ENCODE measurements around the gene COL4A2.

COL4A2 gene

DNA sequence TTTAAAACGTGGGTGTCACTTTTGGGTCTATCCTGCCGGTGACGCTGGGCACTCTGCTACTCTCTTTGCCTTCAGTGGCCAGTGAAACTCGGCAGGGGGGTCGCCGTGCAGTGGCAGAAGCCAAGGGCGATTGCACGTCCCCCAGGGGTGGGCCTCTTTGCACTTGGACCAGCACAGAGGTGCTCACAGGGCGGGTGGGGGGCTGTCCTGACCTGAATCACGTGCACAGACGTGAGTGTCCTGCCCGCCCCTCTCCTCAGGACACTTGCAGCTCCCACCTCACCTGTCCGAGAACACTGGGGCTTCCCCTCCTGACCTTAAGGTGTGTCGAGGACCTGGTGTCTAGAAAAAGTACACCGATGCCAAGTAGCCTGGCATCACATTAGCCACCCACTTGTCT lies 16.3 kb upstream of the COL4A2 start:
- no peak for DNase-seq (ENCODE audit: low spot score)

DNA sequence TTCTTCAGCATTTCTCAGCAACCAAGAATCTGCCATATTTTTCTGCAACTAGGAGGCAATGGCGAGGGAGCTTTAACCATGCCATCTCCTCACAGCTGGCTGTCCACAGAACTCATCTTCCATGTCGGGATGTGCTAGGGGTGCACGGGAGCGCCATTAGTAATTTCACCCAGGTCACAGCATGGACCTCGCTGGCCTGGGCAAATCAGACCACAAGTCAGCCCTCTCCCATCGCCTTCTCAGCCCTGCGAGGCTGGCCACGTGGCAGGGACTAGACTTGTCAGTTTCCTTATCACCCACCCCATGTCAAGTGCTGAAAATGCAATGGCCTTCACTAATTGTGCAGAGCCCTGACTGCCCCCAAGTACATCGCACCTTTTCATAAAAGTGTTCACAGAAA lies 15.8 kb upstream of the COL4A2 start:
- DNase-seq (ENCODE audit: low spot score): no peak

DNA sequence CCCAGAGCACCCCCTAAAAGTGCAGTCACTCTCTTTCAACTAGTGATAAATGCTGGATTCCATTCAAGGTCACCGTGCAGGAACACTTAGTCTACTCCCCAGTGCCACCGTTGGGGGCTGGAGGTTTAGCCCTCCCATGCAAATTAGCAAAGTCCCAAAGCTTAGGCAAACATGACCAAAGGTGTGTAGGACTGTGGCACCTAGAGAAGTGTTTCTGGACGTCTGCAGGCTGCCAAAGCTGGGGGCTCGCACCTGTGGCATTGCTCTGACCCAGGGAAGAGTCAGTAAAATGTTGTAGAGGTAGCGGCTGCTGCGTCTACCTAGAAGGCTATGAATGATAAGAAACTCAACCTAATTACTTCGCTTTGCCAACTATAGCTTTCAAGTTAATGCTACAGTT lies 14.0 kb upstream of the COL4A2 start:
- DNase-seq (ENCODE audit: low spot score): no peak

DNA sequence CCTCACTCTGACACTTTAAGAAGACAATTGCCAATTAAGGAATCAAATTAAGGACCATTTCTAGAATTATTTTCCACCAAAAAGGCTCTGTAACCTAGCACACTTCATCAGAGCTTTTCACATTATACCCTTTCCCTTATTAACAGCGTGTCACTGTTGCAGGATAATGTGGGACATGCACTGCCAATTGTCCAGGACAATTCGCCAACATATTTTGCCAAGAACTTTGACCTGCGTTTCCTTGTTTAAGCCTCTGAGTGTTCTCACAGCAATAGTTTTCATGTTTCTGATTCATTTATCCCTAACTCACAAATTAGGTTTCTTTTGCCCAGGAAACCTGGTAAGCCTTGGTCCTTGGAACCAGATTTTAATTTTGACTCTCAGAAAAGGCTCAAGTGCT lies 13.4 kb upstream of the COL4A2 start:
- DNase-seq (ENCODE audit: low spot score): no peak

DNA sequence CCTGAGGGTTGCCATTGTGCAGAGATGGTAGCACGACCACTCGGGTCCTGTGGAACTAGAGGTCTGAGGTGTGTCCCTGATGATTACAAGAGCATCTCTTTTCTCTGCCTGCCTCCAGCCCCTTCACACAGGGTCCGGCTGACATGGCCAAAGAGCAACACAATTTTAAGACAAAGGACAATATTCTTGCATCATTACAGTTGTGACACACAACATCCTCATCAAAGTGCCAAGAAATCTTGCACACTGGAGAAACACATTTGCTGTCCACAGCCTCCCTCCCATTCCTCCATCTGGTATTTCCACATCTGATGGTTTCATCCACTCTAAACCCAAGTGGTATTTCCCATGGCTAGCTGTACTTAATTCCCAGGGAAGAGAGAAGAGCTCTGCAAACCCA lies 12.9 kb upstream of the COL4A2 start:
- DNase-seq (ENCODE audit: low spot score): no peak

DNA sequence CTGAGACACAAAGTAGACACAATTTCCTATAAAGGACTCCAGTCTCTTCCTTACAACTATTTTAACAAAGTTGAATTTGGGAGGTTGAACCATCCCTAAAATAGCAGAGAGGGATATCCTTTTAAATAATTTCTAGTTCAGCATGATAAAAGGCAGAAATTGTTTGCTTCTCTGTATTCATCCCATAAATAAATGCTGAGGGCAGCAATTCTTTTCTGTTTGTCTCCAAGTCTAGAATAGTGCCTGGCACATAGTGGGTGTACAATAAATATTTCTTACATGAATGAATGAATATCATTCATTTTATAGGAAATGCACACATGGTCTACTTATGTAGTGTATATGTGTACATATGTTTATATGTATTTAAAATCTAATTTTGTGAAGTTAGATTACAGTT lies 12.5 kb upstream of the COL4A2 start:
- DNase-seq (ENCODE audit: low spot score): no peak

DNA sequence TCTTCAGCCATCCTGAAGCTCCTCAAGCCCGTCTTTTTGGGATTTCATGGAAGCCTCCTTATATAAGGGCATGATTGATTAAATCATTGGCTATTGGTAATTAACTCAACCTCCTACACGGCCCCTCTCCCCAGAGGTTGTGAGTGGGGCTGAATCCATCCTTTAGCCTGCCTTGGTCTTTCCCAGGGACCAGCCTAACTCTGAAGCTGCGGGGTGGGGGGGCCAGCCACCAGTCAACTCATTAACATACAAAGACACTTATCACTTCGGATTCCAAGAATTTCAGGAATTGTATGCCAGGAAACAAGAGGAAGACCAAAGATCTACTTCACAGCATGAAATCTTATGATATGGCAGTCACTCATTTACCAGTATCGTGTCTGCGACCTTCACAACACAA lies 10.1 kb upstream of the COL4A2 start:
- DNase-seq (ENCODE audit: low spot score): no peak

DNA sequence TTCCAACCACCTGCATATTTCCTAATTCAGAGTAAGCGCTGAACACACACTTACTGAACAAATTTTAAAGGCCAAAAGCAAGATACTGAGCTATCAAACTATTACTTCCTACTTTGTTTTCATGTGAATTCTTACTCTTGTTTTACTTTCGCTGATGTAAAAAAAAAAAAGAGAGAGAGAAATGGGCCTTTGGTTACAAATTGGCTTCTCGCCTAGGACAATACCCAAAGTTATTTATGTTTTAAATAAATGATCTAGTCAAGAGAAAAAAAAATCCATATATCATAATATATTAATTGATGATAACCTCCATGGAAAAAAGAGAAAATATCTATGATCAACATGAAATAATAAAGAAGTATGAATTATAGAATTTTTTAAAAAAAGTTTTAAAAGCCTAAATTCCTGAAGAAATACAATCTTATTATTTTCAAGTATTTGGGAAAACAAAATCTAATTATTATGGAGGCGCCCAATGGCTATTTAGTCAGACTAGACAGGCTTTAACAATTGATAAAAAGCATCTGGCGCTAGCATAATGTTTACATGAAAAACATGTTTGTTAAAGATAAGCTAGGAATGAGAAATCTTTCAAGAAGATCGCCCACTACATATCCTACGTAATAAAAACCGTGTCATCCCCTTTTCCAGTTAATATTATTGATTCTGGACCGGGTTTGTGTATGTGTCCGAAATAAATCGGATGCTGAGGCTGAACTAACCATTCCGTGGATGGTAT lies 9.1 kb upstream of the COL4A2 start:
- no peak for DNase-seq (ENCODE audit: low spot score)

DNA sequence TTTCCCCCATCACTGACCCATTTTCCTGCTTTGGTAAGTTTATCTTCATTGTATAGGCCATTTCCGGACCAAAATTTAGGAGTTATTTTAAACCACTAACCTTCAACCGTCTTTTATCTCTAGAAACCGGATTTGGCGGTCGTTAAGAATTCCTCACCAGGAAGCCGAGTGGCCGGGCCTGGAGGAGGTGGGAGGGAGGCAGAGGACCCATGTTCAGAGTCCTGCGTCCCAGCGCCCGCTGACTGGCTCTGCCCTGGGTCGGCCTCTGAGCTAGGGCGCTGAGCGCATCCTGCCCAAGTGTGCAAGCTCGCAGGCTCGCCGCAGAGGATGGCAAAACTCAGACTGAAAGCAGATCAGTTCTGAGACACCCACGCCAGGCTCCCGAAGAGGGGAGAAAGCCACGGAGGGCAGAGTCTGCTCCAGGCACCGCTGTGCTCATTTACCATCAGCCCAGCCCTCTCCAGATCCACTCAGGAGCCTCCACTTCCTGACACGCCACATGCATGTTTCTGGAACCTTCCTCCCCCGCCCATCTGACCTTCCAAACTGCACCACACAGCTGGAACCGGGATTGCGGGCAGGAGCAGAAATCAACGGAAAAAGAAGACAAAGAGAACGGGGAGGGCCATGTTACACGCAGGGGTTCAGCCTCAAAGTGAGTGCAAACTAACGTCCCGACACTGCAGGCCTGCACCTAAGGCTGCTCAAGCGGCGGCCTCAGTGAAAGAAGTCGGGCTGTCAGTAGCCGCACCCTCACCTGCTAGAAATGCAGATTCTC lies 8.4 kb upstream of the COL4A2 start:
- no peak for DNase-seq (ENCODE audit: low spot score)

DNA sequence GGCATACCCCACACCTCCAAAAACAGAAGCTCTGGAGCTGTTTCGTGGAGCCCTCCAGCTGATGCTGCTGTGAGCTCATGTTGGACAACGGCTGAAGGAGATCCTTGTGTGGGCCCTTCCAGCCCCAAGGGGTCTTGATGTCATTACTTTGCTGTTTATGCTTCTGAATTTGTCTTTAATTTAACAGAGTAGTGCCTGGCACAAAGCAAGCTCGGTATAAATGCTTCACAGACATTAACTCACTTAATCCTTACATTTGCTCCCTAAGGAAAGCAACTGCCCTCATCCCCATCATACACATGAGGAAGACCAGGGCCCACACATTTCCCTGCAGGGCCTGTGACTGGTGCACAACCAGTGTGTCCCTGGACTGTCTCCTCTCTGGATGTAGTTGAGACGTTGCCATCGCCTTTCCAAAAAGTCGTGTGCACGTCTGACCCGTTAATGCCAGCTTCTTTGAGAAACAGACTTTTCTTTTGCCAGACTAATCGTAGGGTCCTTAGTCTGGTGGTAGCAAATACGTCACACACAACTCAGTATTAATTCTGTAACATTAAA lies 7.7 kb upstream of the COL4A2 start:
- no peak for DNase-seq (ENCODE audit: low spot score)

DNA sequence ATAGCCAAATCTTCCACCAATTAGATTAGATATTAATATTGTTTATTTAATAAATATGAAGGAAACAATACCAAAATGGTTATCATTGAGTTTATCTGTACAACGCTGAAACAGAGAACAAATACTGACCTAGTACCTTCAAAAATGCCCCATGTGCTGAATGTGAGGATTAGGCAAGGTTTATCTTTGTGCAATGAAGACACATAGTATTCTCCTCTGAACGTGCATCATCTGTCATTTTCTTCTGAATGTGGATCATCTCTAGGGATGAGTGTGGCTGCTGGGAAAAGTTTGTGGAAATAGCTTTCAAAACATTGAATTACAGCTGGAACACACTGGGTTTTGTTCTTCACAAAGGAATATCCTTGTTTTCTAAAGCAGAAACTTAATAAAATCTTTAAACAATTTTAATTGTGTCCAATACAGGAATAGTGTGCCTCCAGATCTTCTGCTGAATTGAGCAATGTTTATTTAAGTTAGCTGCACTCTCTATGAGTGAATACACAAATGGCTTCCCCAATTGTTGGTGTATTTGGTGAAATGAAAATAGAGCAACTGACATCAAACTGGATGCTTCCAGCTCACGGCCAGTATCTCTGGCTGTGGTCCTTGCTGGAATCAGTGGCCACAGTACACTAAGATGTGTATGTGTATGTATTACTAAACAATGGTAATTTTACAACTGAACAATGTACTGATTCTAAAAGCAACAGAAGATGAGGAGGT lies 6.8 kb upstream of the COL4A2 start:
- DNase-seq (ENCODE audit: low spot score): no peak

DNA sequence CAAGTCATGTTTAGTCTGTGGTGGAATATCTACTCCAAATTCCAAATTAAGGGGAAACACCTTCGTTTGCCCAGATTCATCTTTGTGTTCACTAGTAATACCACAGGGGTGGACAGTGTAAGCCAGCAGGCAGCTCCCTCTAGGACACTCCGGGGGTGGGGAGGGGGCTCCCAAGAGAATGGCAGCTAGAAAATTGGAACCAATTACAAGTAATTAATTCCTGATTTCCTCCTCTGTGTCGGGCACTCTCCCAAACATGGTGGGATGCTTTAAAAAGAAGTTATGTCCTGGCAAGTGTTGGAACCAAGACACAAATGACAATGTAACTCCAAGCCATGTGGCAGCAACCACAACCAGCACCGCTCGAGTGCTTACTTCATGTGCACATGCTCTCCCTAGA lies 6.0 kb upstream of the COL4A2 start:
- DNase-seq (ENCODE audit: low spot score): no peak

DNA sequence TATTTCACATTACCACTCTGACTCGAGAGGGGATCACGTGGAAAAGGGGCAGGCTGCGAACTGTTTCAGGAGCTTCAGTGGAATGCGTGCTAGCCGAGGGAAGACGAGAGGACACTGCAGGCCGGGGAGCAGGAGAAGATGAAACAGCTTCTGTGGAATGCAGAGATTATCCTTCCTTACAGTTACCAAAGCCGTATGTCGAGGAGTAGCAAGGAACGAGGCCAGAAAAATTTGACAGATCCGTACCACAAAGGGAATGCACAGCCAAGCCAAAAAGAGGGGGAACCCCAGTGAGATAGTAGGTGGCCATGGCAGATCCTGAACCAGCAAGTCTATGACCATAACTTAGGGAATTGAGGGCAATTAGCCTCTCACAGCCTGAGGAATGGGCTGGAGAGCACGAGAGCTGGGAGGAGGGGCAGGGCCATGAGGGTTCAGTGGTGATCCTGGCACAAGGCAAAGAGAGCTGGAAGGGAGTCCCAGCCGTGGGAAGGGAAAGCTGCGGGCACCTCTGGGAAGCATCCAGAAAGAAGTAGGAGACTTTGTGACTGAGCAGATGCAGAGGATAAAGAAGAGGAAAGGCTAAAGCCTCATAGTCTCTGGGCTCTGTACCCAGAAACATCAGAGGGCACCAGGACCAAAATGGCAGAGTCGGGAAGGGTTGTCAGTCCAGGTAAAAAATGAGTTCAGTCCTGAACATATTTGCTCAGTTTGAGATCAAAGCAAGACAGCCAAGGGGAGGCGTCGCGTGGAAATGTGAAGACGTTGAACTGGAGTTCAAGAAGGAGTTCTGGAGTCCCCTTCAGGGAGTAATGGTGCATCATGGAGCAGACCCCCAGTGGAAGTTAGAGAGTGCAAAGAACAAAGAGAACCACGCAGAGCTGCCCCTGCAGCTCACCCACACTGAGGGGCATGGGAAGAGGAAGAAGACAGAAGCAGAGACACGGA lies 5.2 kb upstream of the COL4A2 start:
- no peak for DNase-seq (ENCODE audit: low spot score)

DNA sequence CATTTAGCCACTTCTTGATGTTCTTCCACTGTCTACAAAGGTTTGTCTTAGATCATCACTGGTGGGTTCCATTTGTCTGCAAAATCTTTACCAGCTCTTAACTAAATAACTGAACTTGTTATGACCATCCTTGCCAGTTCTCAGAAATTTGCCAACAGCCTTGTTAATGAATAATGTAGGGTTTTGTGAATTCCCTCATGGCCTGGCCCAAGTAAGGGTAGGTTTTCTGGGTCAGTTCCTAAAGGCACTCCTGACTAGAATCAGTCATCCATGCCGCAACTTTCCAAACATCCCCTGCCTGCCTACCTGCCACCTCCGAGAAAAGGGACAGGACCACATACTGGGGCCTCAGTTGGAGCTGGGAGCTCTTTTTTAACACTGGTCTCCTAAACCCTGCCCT lies 4.1 kb upstream of the COL4A2 start:
- no peak for DNase-seq (ENCODE audit: low spot score)

DNA sequence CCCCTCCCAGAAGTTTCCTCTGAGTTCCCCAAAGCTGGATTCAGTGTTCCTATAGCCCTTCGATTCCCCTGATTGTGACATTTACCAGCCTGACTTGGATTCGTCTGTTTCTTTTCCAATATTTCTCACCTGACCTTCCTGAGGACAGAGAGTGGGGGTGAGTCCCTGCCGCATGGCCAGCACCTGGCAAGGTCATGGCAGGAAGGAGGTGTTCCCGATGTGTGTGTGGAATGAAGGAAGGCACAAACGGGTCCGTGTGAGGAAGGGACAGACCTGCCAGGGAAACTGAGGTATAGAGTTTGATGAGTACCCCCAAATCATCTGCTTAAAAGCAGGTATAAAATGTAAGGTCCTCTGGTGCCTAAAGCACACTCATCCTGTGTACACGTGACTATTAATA lies 3.4 kb upstream of the COL4A2 start:
- no peak for DNase-seq (ENCODE audit: low spot score)

DNA sequence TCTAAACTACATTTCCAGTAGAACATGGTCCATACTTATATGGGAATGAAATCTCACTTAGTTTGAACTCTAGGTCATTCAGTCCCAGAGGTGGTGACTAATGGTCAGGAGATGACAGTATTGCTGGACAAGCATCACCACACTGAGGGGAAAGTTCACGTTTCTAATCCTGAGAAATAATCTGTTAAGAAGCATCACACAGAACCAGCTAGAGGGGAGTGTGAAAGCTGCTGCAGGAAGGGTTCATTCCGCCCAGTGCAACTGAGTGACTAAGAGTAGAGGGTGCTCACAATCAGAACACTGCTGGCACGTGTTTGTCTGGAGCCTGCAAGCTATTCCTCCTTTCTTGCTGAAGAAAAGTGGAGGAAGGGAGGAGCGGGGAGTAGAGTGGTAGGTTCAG lies 2.8 kb upstream of the COL4A2 start:
- no peak for DNase-seq (ENCODE audit: low spot score)

DNA sequence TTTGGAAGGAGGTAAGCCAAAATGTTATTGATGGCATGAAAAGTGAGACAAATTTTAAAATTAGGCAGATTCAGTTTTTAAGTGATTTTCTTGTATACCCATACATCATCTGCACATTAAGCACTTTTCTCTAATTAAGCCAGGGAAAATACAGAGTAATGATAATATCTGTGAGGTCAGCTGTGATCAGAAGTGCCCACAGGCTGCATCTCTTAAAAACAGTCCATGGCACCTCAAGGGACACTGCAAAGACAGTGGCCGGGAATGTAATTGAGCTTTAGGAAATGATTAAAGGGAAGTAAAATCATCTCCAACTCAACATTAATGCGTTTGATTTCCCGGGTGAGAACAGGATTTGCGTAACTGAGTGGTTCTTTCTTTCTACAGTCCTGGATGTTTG lies 2.1 kb upstream of the COL4A2 start:
- DNase-seq (ENCODE audit: low spot score): no peak

DNA sequence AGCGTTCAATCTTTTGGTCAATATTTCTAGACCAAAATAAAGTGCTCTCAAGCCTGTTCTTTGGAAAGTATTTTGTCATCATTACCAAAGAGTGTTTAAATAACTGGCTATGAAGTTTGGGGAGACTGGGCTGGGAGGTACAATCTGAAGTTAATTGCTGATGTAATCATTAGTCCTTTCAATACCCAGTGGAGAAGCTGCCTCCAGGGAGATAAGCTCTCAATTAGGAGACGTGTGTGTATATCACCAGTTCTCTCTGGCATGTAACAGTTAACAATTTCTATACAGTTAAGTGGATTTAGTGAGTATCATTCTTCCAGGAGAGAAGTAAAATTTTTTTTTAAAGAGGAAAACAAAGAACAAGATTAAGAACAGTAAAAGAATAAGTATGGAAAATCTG lies 1.5 kb upstream of the COL4A2 start:
- DNase-seq (ENCODE audit: low spot score): no peak

DNA sequence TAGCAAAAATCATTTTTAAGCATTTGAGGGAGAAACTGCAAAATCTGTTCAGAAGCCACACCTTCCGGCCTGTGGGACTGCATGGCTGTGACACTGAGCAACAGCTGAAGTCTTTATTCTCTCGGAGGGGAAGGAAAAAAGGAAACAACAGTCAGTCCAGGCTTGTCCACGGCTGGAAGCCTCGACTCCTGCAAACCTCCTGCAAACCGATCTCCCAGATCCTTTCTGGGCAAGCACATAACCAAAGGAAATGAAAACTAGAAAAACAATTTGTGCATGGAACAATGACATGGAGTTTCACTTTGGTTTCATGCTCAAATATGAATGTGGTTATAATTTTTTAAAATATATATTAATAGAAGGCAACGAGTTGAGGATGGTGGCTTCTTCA lies 1.1 kb upstream of the COL4A2 start:
- DNase-seq (ENCODE audit: low spot score): no peak

DNA sequence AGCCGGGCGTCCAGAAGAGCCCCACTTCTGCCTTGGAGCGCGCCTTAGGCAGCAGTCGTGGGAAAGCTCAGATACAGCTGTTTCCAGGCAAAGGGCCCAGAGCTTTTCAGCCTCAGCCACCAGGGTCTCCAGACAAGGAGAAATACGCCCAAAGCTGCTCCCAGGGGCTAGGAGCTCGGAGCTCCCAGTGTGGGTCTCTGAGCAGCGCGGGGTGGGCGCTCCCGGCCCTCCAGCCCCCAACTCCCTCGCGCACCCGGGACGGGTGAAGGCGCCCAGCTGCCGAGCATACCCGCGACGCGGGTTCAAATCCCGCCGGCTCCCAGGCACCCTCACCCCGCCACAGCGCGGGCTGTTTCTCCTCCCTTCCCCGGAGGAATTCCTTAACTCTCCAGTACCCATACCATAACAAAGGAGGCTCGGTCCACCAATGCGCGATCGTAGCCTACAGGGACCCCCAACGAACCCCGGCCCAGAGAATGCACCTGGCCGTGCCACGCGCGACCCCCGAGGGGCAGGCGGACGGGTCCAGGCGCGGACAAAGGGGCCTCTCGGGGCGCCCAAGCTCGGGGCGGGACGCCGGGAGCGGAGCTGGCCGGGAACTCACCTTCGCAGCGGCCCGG lies 634 bp upstream of the COL4A2 start:
- no peak for DNase-seq (ENCODE audit: low spot score)

Data from CD4-positive, alpha-beta T cell treated with Interleukin-15 for 4 hours (primary cell).